Ishikawa (cell line): Measurements from ENCODE around the gene AFG1L.

Source experiments
- CREB1 ChIP-seq: IDR thresholded peaks from 2 replicates; pipeline ENCODE4 v1.6.1; 2012; ENCODE audit warnings: low read depth
- ZBTB7A ChIP-seq: IDR thresholded peaks from 2 replicates; pipeline ENCODE4 v1.6.1; 2012; ENCODE audit warnings: low read depth

DNA sequence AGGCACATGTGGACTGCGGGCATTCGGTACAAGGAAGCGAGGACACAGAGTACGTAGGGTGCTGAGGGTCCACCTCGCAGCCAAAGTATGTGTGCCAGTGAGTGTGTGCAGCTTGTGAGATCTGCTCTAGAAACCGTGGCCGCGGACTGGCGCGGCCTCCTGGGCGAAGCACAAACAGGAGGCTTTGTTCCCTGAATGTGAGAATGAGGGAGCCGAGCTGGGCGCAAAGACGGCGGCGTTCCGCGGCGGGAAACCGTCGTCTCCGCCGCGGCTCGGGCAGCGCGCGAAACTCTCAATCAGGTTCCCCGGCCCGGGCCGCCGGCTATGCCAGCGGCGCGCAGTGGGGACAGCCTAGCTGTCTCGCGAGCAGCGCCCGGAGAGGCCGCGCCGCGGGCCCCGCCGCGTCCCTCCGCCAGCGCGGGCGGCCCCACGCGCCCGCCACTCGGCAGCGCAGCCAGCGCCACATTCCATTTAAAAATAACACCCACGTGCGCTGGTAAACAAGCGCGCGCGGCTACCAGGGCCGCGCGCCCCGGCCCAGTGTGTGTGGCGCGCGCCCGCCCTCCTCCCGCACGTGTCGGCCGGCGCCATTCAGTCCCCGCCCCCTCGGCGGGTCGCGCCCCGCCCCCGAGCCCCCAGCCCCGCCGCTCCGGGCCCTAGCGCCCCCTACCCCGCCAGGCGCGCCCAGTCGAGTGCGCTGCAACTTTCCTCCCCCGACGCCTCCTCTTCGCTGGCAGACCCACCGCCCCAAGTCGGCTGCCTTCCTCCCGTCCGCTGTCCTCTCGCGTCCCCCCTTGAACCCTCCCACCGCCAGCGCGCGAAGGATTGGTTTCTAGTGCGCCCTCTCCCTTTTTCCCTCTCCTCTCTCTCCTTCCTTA, 262.9 kb downstream of the AFG1L start:
- TF ChIP-seq ZBTB7A (peak; percentile 82), CREB1 (no peak)
